ENCODE results near the gene SNRPA1. TPM values are rescaled to one million over a fixed set of nuclear protein-coding genes. Genes with fewer than 3 reads are reported as not detected.
A peak's percentile ranks its signal among the peaks of the same experiment; 100 is the strongest.

The SNRPA1 gene
- polyA plus RNA-seq, 1 experiment = 57.0 TPM

DNA sequence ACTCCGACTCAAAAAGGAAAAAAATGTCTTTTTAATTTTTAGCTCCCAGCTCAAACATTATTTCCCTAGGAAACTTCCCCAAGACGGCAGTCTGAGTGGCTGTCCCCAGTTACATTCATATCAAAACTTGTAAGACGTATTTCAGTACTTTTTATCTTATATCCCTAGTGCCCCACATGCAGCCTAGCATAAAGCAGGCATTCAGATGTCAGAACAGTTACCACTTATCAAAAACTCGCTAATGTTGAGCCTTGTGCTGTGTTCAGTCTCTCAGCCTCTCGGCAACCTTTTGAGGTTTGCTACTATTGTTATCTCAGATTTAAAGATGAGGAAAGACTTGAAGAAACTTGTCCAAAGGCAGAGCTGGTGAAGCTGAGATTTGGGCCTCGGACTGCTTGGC lies 11.1 kb downstream of the SNRPA1 start:
- Histone ChIP-seq H3K4me3 (ENCODE audit: low read depth, low read length) (no peak overlapping the region), H3K27me3 (ENCODE audit: control insufficient read depth, insufficient read depth, low read length) (no peaks in the 10 kb centered on the region), H3K9me3 (ENCODE audit: control insufficient read depth, insufficient read depth, low read length) (no peaks in the 10 kb centered on the region), H3K27ac (ENCODE audit: low read depth, low read length) (no peak overlapping the region)
- DNase-seq (ENCODE audit: low read depth, low spot score) = no peak
- CTCF ChIA-PET = no interaction called here
- TF ChIP-seq, protein P1, sequence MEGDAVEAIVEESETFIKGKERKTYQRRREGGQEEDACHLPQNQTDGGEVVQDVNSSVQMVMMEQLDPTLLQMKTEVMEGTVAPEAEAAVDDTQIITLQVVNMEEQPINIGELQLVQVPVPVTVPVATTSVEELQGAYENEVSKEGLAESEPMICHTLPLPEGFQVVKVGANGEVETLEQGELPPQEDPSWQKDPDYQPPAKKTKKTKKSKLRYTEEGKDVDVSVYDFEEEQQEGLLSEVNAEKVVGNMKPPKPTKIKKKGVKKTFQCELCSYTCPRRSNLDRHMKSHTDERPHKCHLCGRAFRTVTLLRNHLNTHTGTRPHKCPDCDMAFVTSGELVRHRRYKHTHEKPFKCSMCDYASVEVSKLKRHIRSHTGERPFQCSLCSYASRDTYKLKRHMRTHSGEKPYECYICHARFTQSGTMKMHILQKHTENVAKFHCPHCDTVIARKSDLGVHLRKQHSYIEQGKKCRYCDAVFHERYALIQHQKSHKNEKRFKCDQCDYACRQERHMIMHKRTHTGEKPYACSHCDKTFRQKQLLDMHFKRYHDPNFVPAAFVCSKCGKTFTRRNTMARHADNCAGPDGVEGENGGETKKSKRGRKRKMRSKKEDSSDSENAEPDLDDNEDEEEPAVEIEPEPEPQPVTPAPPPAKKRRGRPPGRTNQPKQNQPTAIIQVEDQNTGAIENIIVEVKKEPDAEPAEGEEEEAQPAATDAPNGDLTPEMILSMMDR (IDR thresholded peaks at IDR 0.05; ENCODE audit: low read depth, low read length) = no peak
- POLR2A ChIA-PET = no interaction called here

DNA sequence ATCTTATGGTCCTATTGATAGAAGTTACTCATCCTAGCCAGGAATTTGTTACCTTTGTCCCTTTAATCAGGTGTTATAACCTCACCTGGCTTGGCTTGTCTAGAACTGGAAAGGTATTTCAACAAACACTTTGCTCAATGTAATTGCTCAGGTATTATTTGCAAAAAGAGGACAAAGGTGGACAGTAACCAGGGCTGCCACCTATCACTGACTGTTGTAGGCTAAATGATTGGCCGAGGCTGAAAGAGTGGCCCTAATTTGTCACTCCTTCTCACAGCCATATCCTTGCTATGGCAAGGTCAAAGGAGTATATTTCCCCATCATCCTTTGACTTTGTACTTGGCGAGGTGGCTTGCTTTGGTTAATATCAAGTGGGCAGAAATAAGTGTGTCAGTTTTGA lies 15.0 kb downstream of the SNRPA1 start:
- TF ChIP-seq, protein P1 (IDR thresholded peaks at IDR 0.05; ENCODE audit: low read depth, low read length) = no peak
- Histone ChIP-seq H3K9me3 (ENCODE audit: control insufficient read depth, insufficient read depth, low read length) (no peaks in the 10 kb centered on the region), H3K4me3 (ENCODE audit: low read depth, low read length) (no peak overlapping the region), H3K27me3 (ENCODE audit: control insufficient read depth, insufficient read depth, low read length) (no peaks in the 10 kb centered on the region), H3K27ac (ENCODE audit: low read depth, low read length) (no peak overlapping the region)
- DNase-seq (ENCODE audit: low read depth, low spot score) = no peak
- ChIA-PET POLR2A (no interaction called here), CTCF (interaction anchor here (1.8 kb wide), 1 partner anchor 9 kb away, joined by 7 read pairs; no protein-coding TSS in a partner anchor)

DNA sequence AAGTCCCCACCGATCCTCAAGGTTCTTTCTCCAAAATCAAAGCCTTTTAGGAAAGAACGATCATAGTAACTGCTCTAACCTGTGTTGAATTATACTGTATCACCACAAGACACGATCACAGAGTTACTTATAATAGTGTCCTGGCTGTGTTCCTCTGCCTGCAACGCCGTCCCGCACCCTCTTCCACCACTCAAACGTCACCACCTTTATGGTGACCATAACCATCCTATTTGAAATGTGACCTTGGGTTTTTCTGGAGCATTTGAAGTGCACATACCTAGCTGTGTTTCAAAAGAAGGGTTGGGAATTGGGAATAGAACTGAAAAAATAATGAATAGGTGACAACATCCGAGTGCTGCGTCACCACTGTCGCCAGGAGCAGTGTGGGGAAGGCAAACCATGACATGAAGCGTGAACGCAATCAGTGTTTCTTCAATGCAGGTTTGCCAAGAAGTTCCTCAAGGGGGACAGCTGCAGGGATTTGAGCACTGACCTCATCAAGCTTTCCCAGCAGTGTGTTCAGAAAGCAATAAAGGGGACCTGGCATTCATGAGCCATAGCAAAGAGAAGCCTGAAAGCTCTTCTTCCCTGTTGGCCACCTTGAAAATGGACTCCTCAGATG lies 17.0 kb downstream of the SNRPA1 start:
- H3K4me3 ChIP-seq (ENCODE audit: low read depth, low read length) = peak overlapping the region; percentile 52

DNA sequence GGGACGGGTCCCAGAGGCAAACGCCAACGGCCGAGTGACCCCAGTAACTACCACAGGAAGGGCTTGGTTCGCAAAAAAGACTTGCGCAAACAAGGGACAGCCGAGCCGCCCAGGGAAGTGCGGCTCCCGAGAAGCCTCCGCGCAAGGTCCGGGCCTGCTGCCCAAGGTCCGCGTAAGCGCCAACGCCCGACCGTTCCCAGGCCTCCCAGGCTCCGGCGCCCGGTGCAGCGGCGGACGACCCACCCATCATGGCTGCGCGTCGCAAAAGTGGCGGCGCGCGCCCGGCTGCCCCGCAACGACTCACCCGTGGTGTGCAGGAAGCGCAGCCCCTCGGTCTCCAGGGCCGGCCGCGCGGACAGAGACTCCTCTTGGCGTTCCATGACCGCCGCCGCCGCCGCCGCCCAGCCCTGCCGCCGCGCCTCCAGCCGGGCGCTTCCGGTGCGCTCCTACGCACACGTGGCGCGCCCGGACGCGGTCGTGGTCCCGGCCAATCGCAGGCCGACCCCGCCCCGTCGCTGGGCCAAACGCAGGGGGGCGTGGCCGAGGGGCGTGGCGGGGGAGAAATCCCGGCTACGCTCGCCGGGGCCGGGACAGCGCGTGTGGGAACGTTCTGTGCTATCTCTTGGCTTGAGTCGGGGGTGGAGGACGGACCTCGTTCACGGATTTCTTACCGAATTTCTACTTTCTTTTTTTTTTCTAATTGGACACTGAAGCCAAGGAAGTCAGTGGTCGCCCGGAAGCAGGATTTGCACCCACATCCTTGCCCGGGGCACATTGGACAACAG lies 17.8 kb downstream of the SNRPA1 start, which contains the start of gene SELENOS:
TSS of gene SELENOS (minus strand) at position 448 of the 785 bp plus-strand sequence. CDS start at position 380, 68 bp downstream.
- Histone ChIP-seq H3K9me3 (ENCODE audit: control insufficient read depth, insufficient read depth, low read length) (no peaks in the 10 kb centered on the region), H3K4me3 (ENCODE audit: low read depth, low read length) (peak within 1 kb of the TSS; percentile 62), H3K27me3 (ENCODE audit: control insufficient read depth, insufficient read depth, low read length) (no peaks in the 10 kb centered on the region), H3K27ac (ENCODE audit: low read depth, low read length) (peak within 1 kb of the TSS; percentile 75)
- ChIA-PET CTCF (interaction anchor here (1.0 to 1.9 kb wide), 2 partner anchors 12 to 364 kb away, joined by 6 to 15 read pairs; no protein-coding TSS in a partner anchor), POLR2A (interaction anchor here (1.0 kb wide), 1 partner anchor 9 kb away, joined by 5 read pairs; no protein-coding TSS in a partner anchor)
- peak; percentile 69 for DNase-seq (ENCODE audit: low read depth, low spot score)
- TF ChIP-seq, protein P1 (IDR thresholded peaks at IDR 0.05; ENCODE audit: low read depth, low read length) = no peak

More for the DNA sequence above, 17.0 kb downstream of the SNRPA1 start:
- ChIA-PET CTCF (interaction anchor here (1.9 kb wide), 1 partner anchor 11 kb away, joined by 15 read pairs; no protein-coding TSS in a partner anchor), POLR2A (no interaction called here)
- Histone ChIP-seq H3K9me3 (ENCODE audit: control insufficient read depth, insufficient read depth, low read length) (no peaks in the 10 kb centered on the region), H3K27me3 (ENCODE audit: control insufficient read depth, insufficient read depth, low read length) (no peaks in the 10 kb centered on the region), H3K27ac (ENCODE audit: low read depth, low read length) (no peak overlapping the region)
- TF ChIP-seq, protein P1 (IDR thresholded peaks at IDR 0.05; ENCODE audit: low read depth, low read length) = no peak
- DNase-seq (ENCODE audit: low read depth, low spot score) = no peak
